GM12878 (cell line): ENCODE measurements around the gene SRMS.

Experiments
- BHLHE40 ChIP-seq, 2 experiments: fragments of 450-650 bp in 1 of 2; IDR thresholded peaks; 2 replicates each; pipeline ENCODE4 v1.6.1; 2011 to 2017; ENCODE audit warnings: low read depth in 2 of 2, borderline replicate concordance in 1 of 2, improper control_type of control experiment in 1 of 2, low read length in 1 of 2, mild to moderate bottlenecking in 1 of 2
- CTCF ChIP-seq, 3 experiments: IDR thresholded peaks in 2 of 3; conservative IDR thresholded peaks in 1 of 3; 2 replicates each; pipeline ENCODE4 v1.5.1; 2011; ENCODE audit warnings: low read depth in 3 of 3, low read length in 3 of 3, mild to moderate bottlenecking in 3 of 3, control low read depth in 2 of 3, moderate library complexity in 2 of 3, inconsistent platforms in 1 of 3, mixed read lengths in 1 of 3; ENCODE audit not compliant: control insufficient read depth in 2 of 3, insufficient read depth in 1 of 3; ENCODE audit errors: extremely low read depth in 1 of 3
- HDAC6 ChIP-seq: fragments of 200-600 bp; sonication (generic); IDR thresholded peaks from one replicate; pipeline ENCODE4 v1.8.0; 2017; ENCODE audit warnings: antibody characterized with exemption; ENCODE audit not compliant: unreplicated experiment
- NFIC ChIP-seq: IDR thresholded peaks from 2 replicates; pipeline ENCODE4 v1.6.1; 2012; ENCODE audit warnings: low read depth, mild to moderate bottlenecking, inconsistent platforms, low read length, moderate library complexity
- POLR2A ChIP-seq: IDR thresholded peaks from 2 replicates; pipeline ENCODE4 v1.6.1; 2011; ENCODE audit warnings: low read depth, mild to moderate bottlenecking, low read length
- TCF12 ChIP-seq: IDR thresholded peaks from 2 replicates; pipeline ENCODE4 v1.6.1; 2011; ENCODE audit warnings: low read depth, mild to moderate bottlenecking, low read length

GRCh38 chr20:63549019-63549418 lies 1.5 kb upstream of the SRMS start:
- TF ChIP-seq HDAC6, result no peak
- TF ChIP-seq NFIC, result no peak
- TF ChIP-seq CTCF (IDR thresholded peaks at IDR 0.05 in 2 of 3, conservative IDR thresholded peaks at IDR 0.05 in 1 of 3; ENCODE audit: control insufficient read depth in 2 of 3, extremely low read depth in 1 of 3, insufficient read depth in 1 of 3, low read depth in 3 of 3, low read length in 3 of 3), result no peak
- no peak for TF ChIP-seq TCF12
- peak in 1 of 2 experiments; percentile 27; a peak in 1 of 4 replicates for TF ChIP-seq BHLHE40 (IDR thresholded peaks at IDR 0.05; ENCODE audit: borderline replicate concordance in 1 of 2, low read depth in 2 of 2, low read length in 1 of 2)
- TF ChIP-seq POLR2A, result no peak
